Neuronal stem cell (in vitro differentiated cells): ENCODE measurements around the gene BAIAP2.

ENCODE experiments used
- DNase-seq: peaks from one replicate; pipeline ENCODE4 v3.0.0-alpha.2; 2013; ENCODE audit warnings: low spot score
- H2AFZ ChIP-seq: one replicate; pipeline ENCODE4 v1.6.1; 2013; ENCODE audit warnings: mild to moderate bottlenecking, low read length, inconsistent platforms
- H2AK5ac ChIP-seq: 2 replicates; pipeline ENCODE4 v1.6.1; 2013; ENCODE audit warnings: low read depth, mild to moderate bottlenecking, inconsistent platforms, low read length, moderate library complexity, mixed read lengths
- H2BK120ac ChIP-seq: 2 replicates; pipeline ENCODE4 v1.6.1; 2013; ENCODE audit warnings: low read depth, mild to moderate bottlenecking, inconsistent platforms, low read length, moderate library complexity, mixed read lengths
- H2BK12ac ChIP-seq: one replicate; pipeline ENCODE4 v1.6.1; 2013; ENCODE audit warnings: low read length, inconsistent platforms
- H2BK15ac ChIP-seq: 2 replicates; pipeline ENCODE4 v1.6.1; 2013; ENCODE audit warnings: mild to moderate bottlenecking, low read length, inconsistent platforms, mixed read lengths
- H2BK5ac ChIP-seq: one replicate; pipeline ENCODE4 v1.6.1; 2013; ENCODE audit warnings: inconsistent platforms, mild to moderate bottlenecking, low read length, moderate library complexity
- H3K14ac ChIP-seq: one replicate; pipeline ENCODE4 v1.6.1; 2013; ENCODE audit warnings: low read length, inconsistent platforms
- H3K18ac ChIP-seq: 2 replicates; pipeline ENCODE4 v1.6.1; 2013; ENCODE audit warnings: low read length, inconsistent platforms
- H3K23ac ChIP-seq: 2 replicates; pipeline ENCODE4 v1.6.1; 2013; ENCODE audit warnings: low read depth, mild to moderate bottlenecking, mixed read lengths, low read length, inconsistent platforms; ENCODE audit not compliant: poor library complexity
- H3K27ac ChIP-seq: replicated peaks from 3 replicates; pipeline ENCODE4 v1.5.1; 2013; ENCODE audit warnings: low read length, inconsistent platforms
- H3K27me3 ChIP-seq, 3 experiments: 2 replicates each; pipeline ENCODE4 v1.6.1; 2013; ENCODE audit warnings: low read length in 3 of 3, mild to moderate bottlenecking in 2 of 3, inconsistent platforms in 1 of 3, low read depth in 1 of 3, mixed read lengths in 1 of 3, moderate library complexity in 1 of 3; ENCODE audit not compliant: control insufficient read depth in 3 of 3, insufficient read depth in 3 of 3
- H3K36me3 ChIP-seq, 2 donors: replicated peaks in 1 of 2; 2 replicates each; pipeline ENCODE4 v1.6.1; 2013; ENCODE audit warnings: low read length in 2 of 2; ENCODE audit not compliant: control insufficient read depth in 2 of 2, insufficient read depth in 2 of 2
- H3K4ac ChIP-seq: 2 replicates; pipeline ENCODE4 v1.6.1; 2013; ENCODE audit warnings: inconsistent platforms, mild to moderate bottlenecking, low read length, moderate library complexity
- H3K4me1 ChIP-seq, 2 donors: 1 replicate in 1 of 2; 2 replicates in 1 of 2; pipeline ENCODE4 v1.6.1; 2013; ENCODE audit warnings: low read length in 2 of 2, low read depth in 1 of 2; ENCODE audit not compliant: control insufficient read depth in 2 of 2, insufficient read depth in 1 of 2
- H3K4me2 ChIP-seq: one replicate; pipeline ENCODE4 v1.6.1; 2013; ENCODE audit warnings: mild to moderate bottlenecking, low read length, inconsistent platforms; ENCODE audit not compliant: insufficient read depth, poor library complexity, severe bottlenecking
- H3K4me3 ChIP-seq, 2 donors: 2 replicates each; pipeline ENCODE4 v1.5.1; 2013; ENCODE audit warnings: low read length in 2 of 2, mild to moderate bottlenecking in 2 of 2, inconsistent platforms in 1 of 2, moderate library complexity in 1 of 2
- H3K79me1 ChIP-seq: one replicate; pipeline ENCODE4 v1.6.1; 2013; ENCODE audit warnings: low read depth, mild to moderate bottlenecking, inconsistent platforms, low read length, moderate library complexity
- H3K9ac ChIP-seq: one replicate; pipeline ENCODE4 v1.6.1; 2013; ENCODE audit warnings: mild to moderate bottlenecking, low read depth, low read length, inconsistent platforms; ENCODE audit not compliant: poor library complexity
- H3K9me3 ChIP-seq, 2 donors: replicated peaks in 1 of 2; 2 replicates each; pipeline versions ENCODE3 to v1.6.1; 2013; ENCODE audit warnings: low read length in 2 of 2, mild to moderate bottlenecking in 2 of 2, inconsistent platforms in 1 of 2, low read depth in 1 of 2, mixed read lengths in 1 of 2, moderate library complexity in 1 of 2; ENCODE audit not compliant: control insufficient read depth in 2 of 2, insufficient read depth in 1 of 2
- H4K8ac ChIP-seq: one replicate; pipeline ENCODE4 v1.6.1; 2013; ENCODE audit warnings: low read depth, mild to moderate bottlenecking, inconsistent platforms, low read length, moderate library complexity
- H4K91ac ChIP-seq: one replicate; pipeline ENCODE4 v1.6.1; 2013; ENCODE audit warnings: low read length, low read depth, mild to moderate bottlenecking, inconsistent platforms; ENCODE audit not compliant: poor library complexity
- WGBS, 2 donors: extraction: QIAGEN DNeasy Blood & Tissue Kit; methylation state at CpG; one replicate each; pipeline ENCODE4 v1.1.7; 2013; ENCODE audit warnings: missing lambda C conversion rate in 2 of 2, mixed read lengths in 1 of 2; ENCODE audit not compliant: insufficient read length in 2 of 2, insufficient replicate concordance in 1 of 2; ENCODE audit errors: extremely low coverage in 2 of 2; 5-methylcytosine and 5-hydroxymethylcytosine counted together

BAIAP2 gene

DNA sequence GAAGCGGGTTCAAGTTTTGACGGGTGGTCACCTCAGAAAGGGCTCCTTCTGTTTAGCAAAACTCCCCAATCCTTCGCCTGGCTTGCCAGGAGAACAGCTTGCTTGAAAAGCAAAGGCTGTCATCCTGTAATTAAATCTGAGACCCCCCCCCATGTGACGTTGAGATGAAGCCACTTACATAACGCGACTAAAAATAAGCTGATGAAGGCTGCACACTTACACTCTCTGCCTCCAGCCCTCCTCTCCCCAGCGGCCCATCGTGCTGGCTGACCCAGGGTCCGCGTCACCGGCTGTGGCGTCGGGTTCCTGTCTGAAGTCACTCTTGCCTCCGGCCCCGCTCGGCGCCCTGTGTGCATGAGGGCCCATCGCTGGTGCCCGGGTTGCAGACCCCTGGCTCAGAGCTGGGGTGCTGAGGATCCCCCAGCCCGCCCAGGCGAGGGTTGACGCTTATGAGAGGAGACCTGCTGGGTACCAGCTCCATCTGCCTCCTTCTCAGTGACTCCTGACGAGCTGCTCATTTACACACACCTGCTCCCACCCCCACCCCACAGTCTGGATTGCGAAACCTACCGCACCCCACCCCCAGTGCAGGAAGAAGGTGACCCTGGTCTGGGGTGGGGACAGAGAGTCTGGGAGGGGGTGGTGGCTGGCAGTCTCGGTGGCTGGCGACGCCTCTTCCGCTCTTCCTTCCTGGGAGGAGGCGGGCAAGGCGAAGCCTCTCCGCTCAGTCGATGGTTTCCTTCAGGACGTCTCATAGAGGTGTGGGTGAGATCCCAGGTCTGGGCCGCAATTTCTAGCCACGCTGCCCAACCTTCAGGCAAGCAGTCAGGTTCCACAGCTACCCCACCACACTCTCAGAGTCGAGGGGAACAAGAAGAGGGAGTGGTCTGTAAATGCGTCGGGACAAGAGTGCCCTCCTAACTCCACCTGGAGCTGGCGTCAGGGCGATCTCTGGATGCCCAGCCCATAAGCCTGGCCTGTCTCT, 3.1 kb upstream of the BAIAP2 start:
- no peak overlapping the region for H2BK120ac ChIP-seq
- H2BK15ac ChIP-seq: no peak overlapping the region
- H3K4me1 ChIP-seq: peaks cover 15 to 29% of the 10 kb centered on the region in 2 donors
- no peak overlapping the region for H3K4ac ChIP-seq
- H3K14ac ChIP-seq: no peak overlapping the region
- no peak overlapping the region for H4K8ac ChIP-seq
- no peak overlapping the region for H3K9ac ChIP-seq
- H3K9me3 ChIP-seq: no peaks in the 10 kb centered on the region
- no peak overlapping the region for H4K91ac ChIP-seq
- WGBS, 2 donors: no CpG with 5 or more reads among the region's 41 CpGs
- H3K36me3 ChIP-seq: peaks cover 15 to 17% of the 10 kb centered on the region in 2 donors
- no peak for DNase-seq
- H3K4me3 ChIP-seq: no peak overlapping the region
- H3K27me3 ChIP-seq: peaks cover 0 to 3% (median 0%) of the 10 kb centered on the region in 3 experiments
- H2BK12ac ChIP-seq: peak overlapping the region; percentile 73
- no peak overlapping the region for H3K18ac ChIP-seq
- H3K4me2 ChIP-seq: no peak overlapping the region
- H2AFZ ChIP-seq: no peak overlapping the region
- no peak overlapping the region for H2BK5ac ChIP-seq
- no peak overlapping the region for H3K27ac ChIP-seq
- H2AK5ac ChIP-seq: no peak overlapping the region
- no peak overlapping the region for H3K23ac ChIP-seq
- H3K79me1 ChIP-seq: peaks cover 6% of the 10 kb centered on the region

- WGBS, 2 donors: no CpG with 5 or more reads among the region's 34 CpGs
- peaks cover 15 to 26% of the 10 kb centered on the region in 2 donors for H3K36me3 ChIP-seq
- H3K4ac ChIP-seq: no peak overlapping the region
- no peak for DNase-seq
- H2AK5ac ChIP-seq: peak overlapping the region; percentile 71
- peaks cover 18 to 28% of the 10 kb centered on the region in 2 donors for H3K4me1 ChIP-seq
- peak overlapping the region; percentile 47 for H3K23ac ChIP-seq
- H3K9me3 ChIP-seq: no peaks in the 10 kb centered on the region
- peak overlapping the region; percentile 27 for H3K14ac ChIP-seq
- H3K27me3 ChIP-seq: peaks cover 0 to 3% (median 0%) of the 10 kb centered on the region in 3 experiments
- peaks cover 13% of the 10 kb centered on the region for H3K79me1 ChIP-seq
- H2BK120ac ChIP-seq: no peak overlapping the region
- H3K4me3 ChIP-seq: peak overlapping the region; percentile 16 to 87
- no peak overlapping the region for H2BK15ac ChIP-seq
- H4K8ac ChIP-seq: no peak overlapping the region
- peak overlapping the region; percentile 11 for H3K4me2 ChIP-seq
- no peak overlapping the region for H3K27ac ChIP-seq
- peak overlapping the region; percentile 87 for H2BK5ac ChIP-seq
- H3K18ac ChIP-seq: no peak overlapping the region
- no peak overlapping the region for H2AFZ ChIP-seq
- H4K91ac ChIP-seq: no peak overlapping the region
- H2BK12ac ChIP-seq: peak overlapping the region; percentile 42
- H3K9ac ChIP-seq: no peak overlapping the region
Observed at GRCh38 chr17:81032641-81033480, 2.1 kb upstream of the BAIAP2 start.

DNA sequence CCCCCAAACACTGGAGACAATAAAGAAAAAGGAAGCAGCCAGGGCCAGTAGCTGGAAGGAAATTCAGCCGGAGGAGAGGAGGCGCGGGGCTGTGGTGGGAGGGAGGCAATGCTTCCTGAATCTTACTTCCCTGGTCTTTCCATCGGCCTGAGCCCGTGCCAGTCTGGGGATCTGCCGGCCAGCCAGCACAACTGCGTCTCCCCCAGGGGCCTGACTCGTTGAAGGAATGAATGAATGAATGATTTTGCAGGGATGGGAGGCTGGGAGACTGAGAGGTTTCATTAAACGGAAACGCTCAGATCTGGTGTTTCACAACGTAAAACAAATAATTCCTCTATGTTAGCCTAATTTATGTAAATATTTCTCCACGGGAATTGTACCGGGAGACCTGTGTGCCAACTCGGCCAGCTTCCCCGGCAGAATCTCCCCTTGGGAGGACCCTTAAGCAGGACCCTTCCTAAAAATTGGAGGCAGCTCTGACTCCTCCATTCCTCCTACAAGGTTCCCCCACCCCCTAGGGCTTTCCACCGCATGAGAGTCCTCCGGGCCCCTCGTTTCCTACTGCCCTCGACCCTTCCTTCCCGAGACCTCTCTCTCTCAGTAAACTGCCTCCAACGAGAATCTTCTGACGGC, 1.3 kb upstream of the BAIAP2 start:
- Histone ChIP-seq H3K79me1 (peaks cover 14% of the 10 kb centered on the region), H2BK15ac (no peak overlapping the region), H3K14ac (no peak overlapping the region), H2AFZ (peak overlapping the region; percentile 83), H4K91ac (no peak overlapping the region), H2BK12ac (no peak overlapping the region), H3K9me3 (no peaks in the 10 kb centered on the region), H2AK5ac (peak overlapping the region; percentile 40), H3K18ac (no peak overlapping the region), H3K4ac (no peak overlapping the region), H3K36me3 (peaks cover 17 to 34% of the 10 kb centered on the region in 2 donors), H4K8ac (no peak overlapping the region), H2BK5ac (peak overlapping the region; percentile 62), H3K27me3 (peaks cover 0 to 3% (median 0%) of the 10 kb centered on the region in 3 experiments), H3K9ac (peak overlapping the region; percentile 88), H3K27ac (no peak overlapping the region), H2BK120ac (no peak overlapping the region), H3K4me3 (peak overlapping the region; percentile 87), H3K23ac (no peak overlapping the region), H3K4me2 (peak overlapping the region; percentile 97), H3K4me1 (peaks cover 12 to 27% of the 10 kb centered on the region in 2 donors)
- no peak for DNase-seq
- no CpG with 5 or more reads among the region's 22 CpGs for WGBS, 2 donors
